Endodermal cell (in vitro differentiated cells): ENCODE results near the gene REEP6. TPM values are rescaled to one million over a fixed set of nuclear protein-coding genes. Genes with fewer than 3 reads are reported as not detected.

Experiments used
- DNase-seq: peaks from one replicate; pipeline ENCODE4 v3.0.0-alpha.2; 2017
- H3K27ac ChIP-seq: 2 replicates; pipeline ENCODE4 v1.5.1; 2013; ENCODE audit warnings: mild to moderate bottlenecking, low read depth, low read length, moderate library complexity
- H3K27me3 ChIP-seq: 2 replicates; pipeline ENCODE4 v1.6.1; 2013; ENCODE audit warnings: mild to moderate bottlenecking, low read length, moderate library complexity; ENCODE audit not compliant: insufficient read depth, control insufficient read depth, poor library complexity, severe bottlenecking
- H3K36me3 ChIP-seq: 2 replicates; pipeline ENCODE4 v1.7.0; 2013; ENCODE audit warnings: mild to moderate bottlenecking, low read length, moderate library complexity; ENCODE audit not compliant: control insufficient read depth, insufficient read depth
- H3K4me1 ChIP-seq: one replicate; pipeline ENCODE4 v1.7.0; 2013; ENCODE audit warnings: low read length; ENCODE audit not compliant: control insufficient read depth, insufficient read depth
- H3K4me3 ChIP-seq: 2 replicates; pipeline ENCODE4 v1.5.1; 2013; ENCODE audit warnings: mild to moderate bottlenecking, low read length, moderate library complexity
- H3K9ac ChIP-seq: 2 replicates; pipeline ENCODE4 v1.6.1; 2013; ENCODE audit warnings: mild to moderate bottlenecking, low read length, moderate library complexity; ENCODE audit not compliant: poor library complexity, severe bottlenecking; ENCODE audit errors: extremely low read depth
- H3K9me3 ChIP-seq: 2 replicates; pipeline ENCODE4 v1.6.1; 2013; ENCODE audit warnings: mild to moderate bottlenecking, low read length, moderate library complexity; ENCODE audit not compliant: control insufficient read depth
- H3K27ac Mint-ChIP-seq: 2 replicates; pipeline ENCODE4 v1.8.0; 2020; ENCODE audit warnings: mixed read lengths
- H3K27me3 Mint-ChIP-seq: 2 replicates; pipeline ENCODE4 v1.8.0; 2021; ENCODE audit warnings: mild to moderate bottlenecking, mixed read lengths; ENCODE audit not compliant: insufficient read depth
- H3K36me3 Mint-ChIP-seq: 2 replicates; pipeline ENCODE4 v1.8.0; 2020; ENCODE audit warnings: low read depth, mixed read lengths
- H3K4me1 Mint-ChIP-seq: 2 replicates; pipeline ENCODE4 v1.8.0; 2020; ENCODE audit warnings: mixed read lengths
- H3K4me3 Mint-ChIP-seq: 2 replicates; pipeline ENCODE4 v1.8.0; 2020; ENCODE audit warnings: mild to moderate bottlenecking, moderate library complexity, mixed read lengths
- H3K9me3 Mint-ChIP-seq: 2 replicates; pipeline ENCODE4 v1.8.0; 2020; ENCODE audit warnings: mild to moderate bottlenecking, mixed read lengths
- CTCF ChIP-seq: fragments of 200-600 bp; sonication (generic); conservative IDR thresholded peaks from 2 replicates; pipeline ENCODE4 v1.5.0; 2021; ENCODE audit warnings: antibody characterized with exemption, mild to moderate bottlenecking
- WGBS, 2 experiments: methylation state at CpG; one replicate each; pipeline versions ENCODE4 v1.1.5 to v1.1.7; 2013; ENCODE audit warnings: missing lambda C conversion rate in 2 of 2, mixed read lengths in 1 of 2; ENCODE audit not compliant: insufficient coverage in 1 of 2, insufficient read length in 1 of 2; 5-methylcytosine and 5-hydroxymethylcytosine counted together
- total RNA-seq, 2 donors: library from RNA; stranded (reverse); fragmentation: NEBNext Ultra II Directional in 1 of 2; extraction: Animal tissue kit (Norgen Biotek cat#: 25700) in 1 of 2; gene quantifications; 2 replicates in 1 of 2; 3 replicates in 1 of 2; pipeline ENCODE4 v1.2.1, GENCODE V29; 2021

The REEP6 gene
- total RNA-seq, 2 donors from 2014 or later, result 24.7 to 49.4 TPM

- 91 to 92% methylated on average over 13 to 40 of the region's 40 CpGs for WGBS, 2 experiments
These were observed 3.3 kb upstream of the REEP6 start for GRCh38 chr19:1487576-1488281.

GRCh38 chr19:1488282-1488601, 2.7 kb upstream of the REEP6 start:
- Mint-ChIP-seq H3K4me1 (peaks cover 5% of the 10 kb centered on the region), H3K36me3 (no peaks in the 10 kb centered on the region), H3K27ac (no peak overlapping the region), H3K4me3 (no peak overlapping the region), H3K9me3 (no peaks in the 10 kb centered on the region), H3K27me3 (peaks cover 18% of the 10 kb centered on the region)
- 93 to 95% methylated on average over 8 to 11 of the region's 11 CpGs for WGBS, 2 experiments
- no peak for DNase-seq
- TF ChIP-seq CTCF, result no peak
- H3K4me3 ChIP-seq, result no peak overlapping the region
- H3K36me3 ChIP-seq, result no peaks in the 10 kb centered on the region
- H3K27me3 ChIP-seq, result peaks cover 16% of the 10 kb centered on the region
- no peak overlapping the region for H3K27ac ChIP-seq
- no peaks in the 10 kb centered on the region for H3K4me1 ChIP-seq
- no peaks in the 10 kb centered on the region for H3K9me3 ChIP-seq
- H3K9ac ChIP-seq, result no peak overlapping the region

More at GRCh38 chr19:1487576-1488281, 3.3 kb upstream of the REEP6 start:
- no peak overlapping the region for H3K9ac ChIP-seq
- no peak for TF ChIP-seq CTCF
- DNase-seq, result no peak
- Mint-ChIP-seq H3K4me1 (peaks cover 5% of the 10 kb centered on the region), H3K27ac (no peak overlapping the region), H3K36me3 (no peaks in the 10 kb centered on the region), H3K27me3 (peaks cover 13% of the 10 kb centered on the region), H3K9me3 (no peaks in the 10 kb centered on the region), H3K4me3 (no peak overlapping the region)
- no peaks in the 10 kb centered on the region for H3K9me3 ChIP-seq
- no peaks in the 10 kb centered on the region for H3K4me1 ChIP-seq
- no peak overlapping the region for H3K27ac ChIP-seq
- H3K27me3 ChIP-seq, result peaks cover 16% of the 10 kb centered on the region
- H3K4me3 ChIP-seq, result no peak overlapping the region
- H3K36me3 ChIP-seq, result no peaks in the 10 kb centered on the region

- no peak for DNase-seq
- Histone ChIP-seq H3K27me3 (peaks cover 16% of the 10 kb centered on the region), H3K27ac (peak overlapping the region; percentile 95), H3K4me3 (peak overlapping the region; percentile 87), H3K9ac (peak overlapping the region; percentile 55), H3K4me1 (no peaks in the 10 kb centered on the region), H3K36me3 (no peaks in the 10 kb centered on the region), H3K9me3 (no peaks in the 10 kb centered on the region)
- H3K9me3 Mint-ChIP-seq, result no peaks in the 10 kb centered on the region
- peaks cover 29% of the 10 kb centered on the region for H3K27me3 Mint-ChIP-seq
- WGBS, 2 experiments, result 41 to 52% methylated on average over 5 to 37 of the region's 37 CpGs
- H3K27ac Mint-ChIP-seq, result no peak overlapping the region
- peak overlapping the region; percentile 74 for H3K4me3 Mint-ChIP-seq
- H3K4me1 Mint-ChIP-seq, result peaks cover 5% of the 10 kb centered on the region
- no peak for TF ChIP-seq CTCF
- H3K36me3 Mint-ChIP-seq, result no peaks in the 10 kb centered on the region
These were observed 1.3 kb upstream of the REEP6 start for GRCh38 chr19:1489463-1490310.
